ENCODE measurements around the gene SRD5A3. TPM values are rescaled to one million over a fixed set of nuclear protein-coding genes. Genes with fewer than 3 reads are reported as not detected.

The SRD5A3 gene
- total RNA-seq, 1 experiment from 2014 or later: 7.3 TPM

DNA sequence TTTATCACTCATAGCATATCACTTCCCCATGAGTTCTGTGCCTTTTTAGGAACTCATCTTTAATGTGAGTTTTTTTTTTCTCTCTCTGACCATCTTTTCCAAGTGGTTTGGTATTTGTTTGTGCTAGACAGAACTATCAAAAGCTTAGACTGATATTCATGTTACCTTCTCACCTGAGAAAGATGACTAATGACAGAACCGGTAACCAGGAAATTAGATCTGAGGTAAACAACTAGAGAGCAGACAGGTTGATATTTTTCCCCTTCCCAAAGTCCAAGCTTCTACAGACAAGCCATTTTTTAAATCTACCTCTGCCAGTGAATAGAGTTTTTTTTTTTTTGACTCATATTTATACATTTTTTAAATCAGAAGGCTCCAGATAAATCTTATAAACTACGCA lies 17.0 kb upstream of the SRD5A3 start:
- H3K36me3 ChIP-seq (ENCODE audit: low read depth): no peaks in the 10 kb centered on the region
- no peak for TF ChIP-seq EZH2 (IDR thresholded peaks at IDR 0.05; ENCODE audit: low read depth)
- TF ChIP-seq, protein P1, sequence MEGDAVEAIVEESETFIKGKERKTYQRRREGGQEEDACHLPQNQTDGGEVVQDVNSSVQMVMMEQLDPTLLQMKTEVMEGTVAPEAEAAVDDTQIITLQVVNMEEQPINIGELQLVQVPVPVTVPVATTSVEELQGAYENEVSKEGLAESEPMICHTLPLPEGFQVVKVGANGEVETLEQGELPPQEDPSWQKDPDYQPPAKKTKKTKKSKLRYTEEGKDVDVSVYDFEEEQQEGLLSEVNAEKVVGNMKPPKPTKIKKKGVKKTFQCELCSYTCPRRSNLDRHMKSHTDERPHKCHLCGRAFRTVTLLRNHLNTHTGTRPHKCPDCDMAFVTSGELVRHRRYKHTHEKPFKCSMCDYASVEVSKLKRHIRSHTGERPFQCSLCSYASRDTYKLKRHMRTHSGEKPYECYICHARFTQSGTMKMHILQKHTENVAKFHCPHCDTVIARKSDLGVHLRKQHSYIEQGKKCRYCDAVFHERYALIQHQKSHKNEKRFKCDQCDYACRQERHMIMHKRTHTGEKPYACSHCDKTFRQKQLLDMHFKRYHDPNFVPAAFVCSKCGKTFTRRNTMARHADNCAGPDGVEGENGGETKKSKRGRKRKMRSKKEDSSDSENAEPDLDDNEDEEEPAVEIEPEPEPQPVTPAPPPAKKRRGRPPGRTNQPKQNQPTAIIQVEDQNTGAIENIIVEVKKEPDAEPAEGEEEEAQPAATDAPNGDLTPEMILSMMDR (conservative IDR thresholded peaks at IDR 0.05): no peak
- no peak overlapping the region for H3K4me3 ChIP-seq
- ChIA-PET CTCF (interaction anchor here (0.6 kb wide), 1 partner anchor 8 kb away, joined by 4 read pairs; no protein-coding TSS in a partner anchor), POLR2A (ENCODE audit: unreplicated experiment) (no interaction called here)
- H2AFZ ChIP-seq: no peak overlapping the region
- no TSS peak for BruUV-seq (replicated peaks)
- intact Hi-C loops (cut with micrococcal nuclease; ENCODE audit: unreplicated experiment): loop anchor here (10.0 kb wide), 1 partner anchor 1004 kb away; no protein-coding TSS in a partner anchor
- no peaks in the 10 kb centered on the region for H4K20me1 ChIP-seq (ENCODE audit: insufficient read depth)
- H3K9me2 ChIP-seq (ENCODE audit: insufficient read depth): no peaks in the 10 kb centered on the region
- H3K79me2 ChIP-seq (ENCODE audit: low read depth): no peaks in the 10 kb centered on the region
- DNase-seq: peak in 1 of 2 experiments; percentile 70
- no peaks in the 10 kb centered on the region for H3K27me3 ChIP-seq (ENCODE audit: insufficient read depth, low read depth)
- peaks cover 6% of the 10 kb centered on the region; the same call in 1 of the 2 replicates for H3K9me3 ChIP-seq (ENCODE audit: insufficient read depth, low read depth)
- H3K4me2 ChIP-seq: no peak overlapping the region
- H3K4me1 ChIP-seq (replicated peaks; ENCODE audit: insufficient read depth): peaks cover 33% of the 10 kb centered on the region
- H3F3A ChIP-seq (ENCODE audit: insufficient read depth, low read depth): 0 out of 2 replicates have a peak, but pooled peaks cover 6% of the 10 kb centered on the region
- H3K27ac ChIP-seq: peak overlapping the region; percentile 71

DNA sequence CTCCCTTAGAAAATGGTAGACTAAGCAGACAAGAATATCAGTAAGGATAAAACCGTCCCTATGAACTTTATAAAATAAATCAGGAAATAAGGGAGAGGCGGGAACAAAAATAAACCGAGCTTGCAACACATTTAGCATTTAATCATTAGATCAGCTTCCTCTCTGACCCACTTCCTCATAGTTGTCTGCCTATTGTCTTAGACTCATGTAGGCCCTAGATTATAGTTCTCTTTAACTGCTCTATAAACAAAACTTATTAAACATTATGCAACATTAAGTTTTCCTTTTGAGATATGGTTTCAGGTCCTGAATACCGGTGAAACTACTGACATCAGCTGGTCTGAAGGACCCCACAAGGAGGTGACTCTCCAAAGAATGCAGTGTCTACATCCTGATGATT lies 15.8 kb upstream of the SRD5A3 start:
- peaks cover 33% of the 10 kb centered on the region for H3K4me1 ChIP-seq (replicated peaks; ENCODE audit: insufficient read depth)
- H3K9me2 ChIP-seq (ENCODE audit: insufficient read depth): no peaks in the 10 kb centered on the region
- H3K9me3 ChIP-seq (ENCODE audit: insufficient read depth, low read depth): peaks cover 6% of the 10 kb centered on the region; the same call in 1 of the 2 replicates
- no peaks in the 10 kb centered on the region for H3K27me3 ChIP-seq (ENCODE audit: insufficient read depth, low read depth)
- peak overlapping the region; percentile 71 for H3K27ac ChIP-seq
- H3F3A ChIP-seq (ENCODE audit: insufficient read depth, low read depth): 0 out of 2 replicates have a peak, but pooled peaks cover 6% of the 10 kb centered on the region
- no peak overlapping the region for H2AFZ ChIP-seq
- peak overlapping the region; percentile 16; the same call in 1 of the 2 replicates for H3K4me2 ChIP-seq
- H3K36me3 ChIP-seq (ENCODE audit: low read depth): no peaks in the 10 kb centered on the region
- H4K20me1 ChIP-seq (ENCODE audit: insufficient read depth): no peaks in the 10 kb centered on the region
- no peaks in the 10 kb centered on the region for H3K79me2 ChIP-seq (ENCODE audit: low read depth)
- TF ChIP-seq, protein P1 (conservative IDR thresholded peaks at IDR 0.05): no peak
- no peak for TF ChIP-seq EZH2 (IDR thresholded peaks at IDR 0.05; ENCODE audit: low read depth)
- no peak overlapping the region for H3K4me3 ChIP-seq
- CTCF ChIA-PET: no interaction called here
- POLR2A ChIA-PET (ENCODE audit: unreplicated experiment): no interaction called here
- intact Hi-C loops (cut with micrococcal nuclease; ENCODE audit: unreplicated experiment): no loop called here
- DNase-seq: peak in 1 of 2 experiments; percentile 76
- BruUV-seq (replicated peaks): no TSS peak

GRCh38 chr4:55336138-55337034 lies 9.7 kb upstream of the SRD5A3 start:
- Histone ChIP-seq H3K4me1 (replicated peaks; ENCODE audit: insufficient read depth) (no peaks in the 10 kb centered on the region), H2AFZ (no peak overlapping the region), H3K9me2 (ENCODE audit: insufficient read depth) (no peaks in the 10 kb centered on the region), H3K79me2 (ENCODE audit: low read depth) (no peaks in the 10 kb centered on the region), H3K36me3 (ENCODE audit: low read depth) (no peaks in the 10 kb centered on the region), H3F3A (ENCODE audit: insufficient read depth, low read depth) (no peaks in the 10 kb centered on the region), H4K20me1 (ENCODE audit: insufficient read depth) (no peaks in the 10 kb centered on the region), H3K27ac (no peak overlapping the region), H3K4me2 (no peak overlapping the region), H3K27me3 (ENCODE audit: insufficient read depth, low read depth) (no peaks in the 10 kb centered on the region), H3K9me3 (ENCODE audit: insufficient read depth, low read depth) (no peaks in the 10 kb centered on the region), H3K4me3 (no peak overlapping the region)
- BruUV-seq (replicated peaks): no TSS peak
- POLR2A ChIA-PET (ENCODE audit: unreplicated experiment): no interaction called here
- CTCF ChIA-PET: no interaction called here
- intact Hi-C loops (cut with micrococcal nuclease; ENCODE audit: unreplicated experiment): no loop called here
- DNase-seq: no peak
- TF ChIP-seq, protein P1 (conservative IDR thresholded peaks at IDR 0.05): no peak
- no peak for TF ChIP-seq EZH2 (IDR thresholded peaks at IDR 0.05; ENCODE audit: low read depth)
